ENCODE results near the gene TLCD4. TPM values are rescaled to one million over a fixed set of nuclear protein-coding genes. Genes with fewer than 3 reads are reported as not detected.
"Not testable (repeated sequence)": the region's sequence is repeated elsewhere in the genome, so short reads cannot be mapped to it uniquely, and the experiment has no call there.

Gene TLCD4
- total RNA-seq (2014; rRNA removed; shearing (Covaris generic)) = 5.7 and 7.6 TPM in 2 replicates

- peak; percentile 75 for DNase-seq (ENCODE audit: low read depth)
These were observed at the start of gene TLCD4 for GRCh38 chr1:95117207-95118066. TLCD4 (plus strand) TSS chr1:95117355; CDS start chr1:95143902, 26,547 bp downstream.

GRCh38 chr1:95067568-95067967 is 49.6 kb upstream of the TLCD4 start:
- DNase-seq (ENCODE audit: low read depth) = no peak

GRCh38 chr1:95068956-95069709 is 48.0 kb upstream of the TLCD4 start:
- DNase-seq (ENCODE audit: low read depth) = no peak

- no peak for DNase-seq (ENCODE audit: low read depth)
These were observed 47.5 kb upstream of the TLCD4 start for GRCh38 chr1:95069710-95070093.

GRCh38 chr1:95071539-95071938 is 45.6 kb upstream of the TLCD4 start:
- DNase-seq (ENCODE audit: low read depth) = no peak

- DNase-seq (ENCODE audit: low read depth) = no peak
These were observed 45.0 kb upstream of the TLCD4 start for GRCh38 chr1:95072117-95072516.

GRCh38 chr1:95072532-95073419 is 44.4 kb upstream of the TLCD4 start, which contains the start of gene ALG14:
ALG14 (minus strand) TSS chr1:95072951; CDS start chr1:95072898, 53 bp downstream.
- peak; percentile 99 for DNase-seq (ENCODE audit: low read depth)

- no peak for DNase-seq (ENCODE audit: low read depth)
These were observed 43.7 kb upstream of the TLCD4 start for GRCh38 chr1:95073446-95073845.

GRCh38 chr1:95076034-95076433 is 41.1 kb upstream of the TLCD4 start:
- no peak for DNase-seq (ENCODE audit: low read depth)

- DNase-seq (ENCODE audit: low read depth) = no peak
These were observed 36.7 kb upstream of the TLCD4 start for GRCh38 chr1:95080446-95080845.

- no peak for DNase-seq (ENCODE audit: low read depth)
These were observed 36.3 kb upstream of the TLCD4 start for GRCh38 chr1:95080879-95081278.

GRCh38 chr1:95084317-95085176 is 32.6 kb upstream of the TLCD4 start:
- DNase-seq (ENCODE audit: low read depth) = peak; percentile 58

GRCh38 chr1:95085376-95085775 is 31.8 kb upstream of the TLCD4 start:
- DNase-seq (ENCODE audit: low read depth) = no peak

GRCh38 chr1:95086949-95087533 is 30.1 kb upstream of the TLCD4 start:
- DNase-seq (ENCODE audit: low read depth) = peak; percentile 95

GRCh38 chr1:95088303-95088702 is 28.9 kb upstream of the TLCD4 start:
- no peak for DNase-seq (ENCODE audit: low read depth)

- DNase-seq (ENCODE audit: low read depth) = no peak
These were observed 27.4 kb upstream of the TLCD4 start for GRCh38 chr1:95089650-95090287.

- not testable (repeated sequence) for DNase-seq (ENCODE audit: low read depth)
These were observed 25.9 kb upstream of the TLCD4 start for GRCh38 chr1:95091290-95091689.

GRCh38 chr1:95092891-95093290 is 24.3 kb upstream of the TLCD4 start:
- DNase-seq (ENCODE audit: low read depth) = peak; percentile 21

GRCh38 chr1:95093296-95093695 is 23.9 kb upstream of the TLCD4 start:
- no peak for DNase-seq (ENCODE audit: low read depth)

GRCh38 chr1:95094923-95095322 is 22.2 kb upstream of the TLCD4 start:
- no peak for DNase-seq (ENCODE audit: low read depth)

Measured in Daoy (cell line).